Ramos (cell line): Measurements from ENCODE around the gene CFAP73.
"Not testable (repeated sequence)": the region's sequence is repeated elsewhere in the genome, so short reads cannot be mapped to it uniquely, and the experiment has no call there.

Source experiments
- in situ Hi-C: fragments of 300-500 bp; cut with MboI; formaldehyde crosslinking; loops from one replicate; pipeline ENCODE4 v1.14.3; 2022; ENCODE audit warnings: low sequenced_read_pairs; ENCODE audit not compliant: unreplicated experiment

CFAP73 gene

DNA sequence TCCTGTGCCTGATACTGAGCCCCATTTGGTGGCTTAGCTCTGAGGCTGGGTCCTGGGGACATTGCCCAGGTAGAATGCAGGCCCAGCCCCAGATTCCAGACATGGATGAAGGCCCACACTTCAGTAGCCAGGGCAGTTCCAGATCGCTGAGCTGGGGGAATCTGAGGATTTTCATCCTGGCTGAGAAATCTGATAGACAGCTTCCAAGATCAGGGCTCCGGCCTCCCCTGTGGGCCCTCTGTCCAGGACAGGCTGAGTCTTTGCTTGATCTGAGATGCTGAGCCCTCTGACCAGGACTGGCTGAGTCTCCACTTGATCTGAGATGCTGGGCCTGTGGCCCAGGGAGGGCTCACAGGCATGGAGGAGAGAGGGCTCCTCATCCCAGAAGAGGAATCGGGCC is 10.7 kb upstream of the CFAP73 start:
- in situ Hi-C loops, result no loop called here

GRCh38 chr12:113140706-113141105 is 8.8 kb upstream of the CFAP73 start:
- in situ Hi-C loops, result no loop called here

DNA sequence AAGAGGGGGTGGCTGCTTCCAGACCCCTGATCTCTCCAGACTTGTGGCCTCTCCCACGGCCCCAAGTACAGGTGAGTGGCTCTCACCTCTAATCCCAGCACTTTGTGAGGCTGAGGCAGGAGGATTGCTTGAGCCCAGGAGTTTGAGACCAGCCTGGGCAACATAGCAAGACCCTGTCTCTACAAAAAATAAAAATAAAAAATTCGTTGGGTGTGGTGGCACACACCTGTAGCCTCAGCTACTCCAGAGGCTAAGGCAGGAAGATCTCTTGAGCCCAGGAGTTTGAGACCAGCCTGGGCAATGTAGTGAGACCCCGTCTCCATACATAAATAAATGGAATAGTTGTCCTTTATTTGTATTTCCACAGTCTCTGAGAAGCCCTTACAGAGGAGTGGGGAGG is 7.8 kb upstream of the CFAP73 start:
- in situ Hi-C loops, result not testable (repeated sequence)

DNA sequence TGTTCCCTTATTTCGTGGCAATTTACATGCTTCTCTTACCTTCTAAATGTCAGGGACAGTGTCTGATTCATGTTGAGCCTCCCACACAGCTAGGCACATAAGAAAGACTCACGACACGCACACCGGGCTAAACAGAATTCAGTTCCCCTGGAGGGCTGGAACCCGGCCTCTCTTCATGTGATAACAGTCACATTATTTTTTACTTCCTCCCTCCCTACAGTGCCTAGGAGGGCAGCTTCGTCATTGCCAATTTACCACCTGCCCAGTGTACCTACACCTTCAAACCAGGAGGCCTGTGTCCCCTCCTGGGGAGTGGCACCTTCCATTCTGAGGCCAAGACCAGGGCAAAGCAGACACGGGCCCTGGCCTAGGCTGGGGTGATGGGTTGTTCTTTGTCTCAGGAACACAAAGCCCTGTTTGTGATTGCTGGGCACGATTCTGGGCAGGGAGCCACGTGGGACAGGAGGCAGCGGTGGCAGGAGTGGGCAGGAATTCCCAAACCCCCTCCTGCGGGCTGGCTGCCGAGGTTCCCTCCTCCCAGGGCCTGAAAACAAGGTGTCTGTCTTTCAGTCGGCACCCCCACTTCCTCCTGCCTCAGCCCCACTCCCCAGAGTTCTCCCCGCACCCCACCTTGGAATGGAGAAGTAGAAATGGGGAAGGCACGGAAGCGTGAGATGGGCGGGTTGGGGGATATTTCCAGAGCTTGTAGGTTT is 7.2 kb upstream of the CFAP73 start:
- in situ Hi-C loops, result no loop called here

GRCh38 chr12:113142886-113143332 is 6.6 kb upstream of the CFAP73 start:
- in situ Hi-C loops, result no loop called here

DNA sequence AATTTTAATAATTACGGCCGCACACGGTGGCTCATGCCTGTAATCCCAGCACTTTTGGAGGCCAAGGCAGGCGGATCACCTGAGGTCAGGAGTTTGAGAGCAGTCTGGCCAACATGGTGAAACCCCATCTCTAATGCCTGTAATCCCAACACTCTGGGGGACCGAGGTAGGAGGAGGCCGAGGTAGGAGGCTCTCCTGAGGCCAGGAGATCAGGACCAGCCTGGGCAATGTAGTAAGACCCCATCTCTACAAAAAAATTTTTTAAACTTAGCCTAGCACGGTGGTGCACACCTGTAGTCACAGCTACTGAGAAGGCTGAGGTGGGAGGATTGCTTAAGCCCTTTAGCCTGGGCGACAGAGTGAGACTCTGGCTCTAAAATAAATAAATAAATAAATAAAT is 5.6 kb upstream of the CFAP73 start:
- in situ Hi-C loops, result no loop called here

DNA sequence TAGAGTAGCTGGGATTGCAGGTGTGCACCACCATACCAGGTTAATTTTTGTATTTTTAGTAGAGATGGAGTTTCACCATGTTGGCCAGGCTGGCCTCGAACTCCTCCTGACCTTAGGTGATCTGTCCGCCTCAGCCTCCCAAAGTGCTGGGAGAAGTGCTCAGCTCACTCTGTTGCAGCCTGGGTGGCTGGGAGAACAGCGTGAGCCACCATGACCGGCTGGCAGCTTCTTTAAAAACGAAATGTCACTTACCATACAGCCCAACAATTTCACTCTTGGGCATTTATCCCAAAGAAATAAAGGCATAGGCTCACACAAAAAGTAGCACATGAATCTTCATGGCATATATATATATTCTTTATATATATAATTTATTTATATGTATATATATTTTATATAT is 4.7 kb upstream of the CFAP73 start:
- in situ Hi-C loops, result no loop called here

DNA sequence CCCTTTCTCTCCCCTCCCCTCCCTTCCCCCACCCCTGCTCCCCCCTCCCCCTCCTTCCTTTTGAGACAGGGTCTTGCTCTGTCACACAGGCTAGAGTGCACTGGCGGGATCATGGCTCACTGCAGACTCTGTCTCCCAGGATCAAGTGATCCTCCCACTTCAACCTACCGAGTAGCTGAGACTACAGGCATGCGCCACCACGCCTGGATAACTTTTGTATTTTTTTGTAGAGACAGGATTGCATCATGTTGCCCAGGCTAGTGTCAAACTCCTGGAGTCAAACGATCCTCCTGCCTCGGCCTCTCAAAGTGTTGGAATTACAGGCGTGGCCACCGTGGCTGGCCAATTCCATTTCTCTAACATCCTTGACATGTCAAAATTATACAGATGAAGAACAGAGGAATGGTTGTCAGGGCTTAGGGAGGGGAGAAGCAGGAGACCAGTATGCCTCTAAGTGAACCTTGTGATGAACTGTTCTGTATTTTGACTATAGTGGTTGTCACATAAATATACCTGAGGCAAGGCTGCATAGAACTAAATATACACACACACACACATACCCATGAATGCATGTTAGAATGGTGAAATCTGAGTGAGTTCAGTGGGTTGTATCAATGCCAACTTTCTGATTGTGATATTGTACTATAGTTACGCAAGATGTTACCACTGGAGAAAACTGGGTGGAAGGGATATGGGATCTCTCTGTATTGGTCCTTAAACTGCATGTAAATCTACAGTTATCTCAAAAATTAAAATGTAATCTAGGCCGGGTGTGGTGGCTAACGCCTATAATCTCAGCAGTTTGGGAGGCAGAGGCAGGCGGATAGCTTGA is 3.6 kb upstream of the CFAP73 start:
- in situ Hi-C loops, result no loop called here

DNA sequence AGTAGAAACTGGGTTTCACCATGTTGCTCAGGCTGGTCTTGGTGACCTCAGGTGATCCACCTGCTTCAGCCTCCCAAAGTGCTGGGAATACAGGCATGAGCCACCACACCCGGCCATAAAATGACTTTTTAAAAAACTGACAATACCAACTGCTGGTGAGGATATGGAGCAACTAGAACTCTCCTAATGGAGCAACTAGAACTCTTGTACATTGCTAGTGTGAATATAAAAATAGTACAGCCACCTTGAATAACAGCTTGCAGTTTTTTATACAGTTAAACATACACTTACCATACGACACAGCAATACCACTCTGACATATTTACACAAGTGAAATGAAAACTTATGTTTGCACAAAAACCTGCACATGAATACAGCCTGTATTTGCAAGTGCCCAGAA is 2.5 kb upstream of the CFAP73 start:
- in situ Hi-C loops, result no loop called here

DNA sequence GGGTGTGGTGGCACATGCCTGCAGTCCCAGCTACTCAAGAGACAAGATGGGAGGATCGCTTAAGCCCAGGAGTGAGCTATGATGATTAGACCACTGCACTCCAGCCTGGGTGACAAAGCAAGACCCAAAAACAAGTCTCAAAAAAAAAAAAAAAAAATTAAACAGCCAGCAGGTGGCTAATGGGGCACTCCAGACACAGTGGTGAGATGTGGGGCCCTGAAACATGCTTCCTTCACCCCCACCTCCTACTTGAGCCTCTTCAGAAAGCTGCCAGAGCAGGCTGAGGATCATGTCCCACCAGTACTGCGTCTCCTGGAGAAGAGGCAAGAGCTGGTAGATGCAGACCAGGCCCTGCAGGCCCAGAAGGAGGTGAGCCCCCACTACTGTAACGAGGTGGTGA is 2.1 kb downstream of the CFAP73 start:
- in situ Hi-C loops, result loop anchor here (10.0 kb wide), 1 partner anchor 247 kb away; the partner anchor contains the start of gene OAS1

- in situ Hi-C loops, result loop anchor here (10.0 kb wide), 1 partner anchor 248 kb away; the partner anchor contains the start of gene OAS1
Measured at GRCh38 chr12:113152196-113152834, 2.8 kb downstream of the CFAP73 start.

DNA sequence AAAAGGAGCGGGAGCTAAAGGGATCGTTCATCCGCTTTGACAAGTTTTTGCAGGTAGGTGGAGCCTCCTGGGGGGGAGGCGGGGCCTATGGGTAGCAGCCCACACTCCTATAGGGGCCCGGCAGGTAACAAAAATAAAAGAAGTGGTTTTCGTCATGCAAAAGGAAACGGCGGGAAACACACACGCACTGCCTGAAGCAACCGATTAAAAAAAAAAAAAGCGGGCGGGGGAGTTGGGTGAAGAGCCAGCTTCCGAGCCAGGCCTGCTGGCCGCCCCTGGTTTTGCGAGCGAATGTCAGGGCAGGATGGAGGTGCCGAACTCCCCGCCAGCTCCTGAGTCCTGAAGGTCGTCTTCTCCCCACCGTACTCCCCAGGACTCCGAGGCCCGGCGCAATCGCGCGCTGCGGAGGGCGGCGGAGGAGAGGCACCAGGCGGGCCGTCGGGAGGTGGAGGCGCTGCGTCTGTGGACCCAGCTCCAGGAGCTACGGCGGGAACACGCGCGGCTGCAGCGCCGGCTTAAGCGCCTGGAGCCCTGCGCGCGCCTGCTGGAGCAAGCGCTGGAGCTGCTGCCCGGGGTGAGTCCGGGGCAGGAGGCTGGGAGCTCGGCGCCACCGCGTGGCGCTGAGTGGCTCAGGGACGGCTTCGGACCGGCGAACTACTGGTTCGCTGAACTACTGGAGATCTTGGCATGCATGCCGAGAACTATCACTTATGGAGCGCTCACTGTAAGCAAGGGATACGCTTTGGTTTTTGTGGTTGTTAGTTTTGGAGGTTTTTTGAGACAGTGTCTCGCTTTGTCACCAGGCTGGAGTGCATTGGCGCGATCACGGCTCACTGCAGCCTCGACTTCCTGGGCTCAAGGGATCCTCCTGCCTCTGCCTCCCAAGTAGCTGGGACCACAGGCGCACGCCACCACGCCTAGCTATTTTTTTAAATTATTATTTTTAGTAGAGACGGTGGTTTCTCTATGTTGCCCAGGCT is 3.6 kb downstream of the CFAP73 start:
- in situ Hi-C loops, result loop anchor here (10.0 kb wide), 1 partner anchor 248 kb away; the partner anchor contains the start of gene OAS1

- in situ Hi-C loops, result loop anchor here (10.0 kb wide), 1 partner anchor 250 kb away; the partner anchor contains the start of gene OAS1
Measured at GRCh38 chr12:113154351-113154973, 4.9 kb downstream of the CFAP73 start.

DNA sequence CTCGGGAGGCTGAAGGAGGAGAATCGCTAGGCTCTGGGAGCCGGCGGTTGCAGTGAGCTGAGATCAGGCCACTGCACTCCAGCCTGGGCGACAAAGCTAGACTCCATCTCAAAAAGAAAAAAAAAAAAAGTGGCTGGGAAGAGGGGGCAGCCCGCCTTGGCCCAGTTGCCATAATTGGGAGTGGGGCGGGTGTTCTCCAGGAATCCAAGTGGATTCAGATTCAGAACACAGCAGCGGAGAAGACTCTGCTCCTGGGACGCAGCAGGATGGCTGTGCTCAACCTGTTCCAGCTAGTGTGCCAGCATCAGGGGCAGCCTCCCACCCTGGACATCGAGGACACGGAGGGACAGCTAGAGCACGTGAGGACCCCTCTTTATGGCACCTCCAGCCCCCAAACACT is 5.5 kb downstream of the CFAP73 start:
- in situ Hi-C loops, result loop anchor here (10.0 kb wide), 1 partner anchor 250 kb away; the partner anchor contains the start of gene OAS1

DNA sequence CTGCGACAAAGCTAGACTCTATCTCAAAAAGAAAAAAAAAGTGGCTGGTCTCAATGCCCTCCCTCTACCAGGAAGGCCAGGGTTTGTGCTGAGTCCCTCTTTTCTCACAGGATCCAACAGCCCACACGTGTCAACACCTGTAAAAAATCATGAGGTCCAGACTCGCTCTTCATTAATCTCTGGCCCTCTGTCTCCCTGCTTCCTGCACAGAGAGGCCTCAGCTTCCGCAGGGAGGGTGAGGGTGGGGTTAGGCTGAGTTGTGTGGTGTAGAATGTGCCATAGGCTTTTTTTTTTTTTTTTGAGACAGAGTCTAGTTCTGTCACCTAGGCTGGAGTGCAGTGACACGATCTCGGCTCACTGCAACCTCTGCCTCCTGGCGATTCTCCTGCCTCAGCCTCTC is 6.1 kb downstream of the CFAP73 start:
- in situ Hi-C loops, result loop anchor here (10.0 kb wide), 1 partner anchor 251 kb away; the partner anchor contains the start of gene OAS1

GRCh38 chr12:113157218-113157859 is 7.8 kb downstream of the CFAP73 start:
- in situ Hi-C loops, result loop anchor here (10.0 kb wide), 1 partner anchor 253 kb away; the partner anchor contains the start of gene OAS1

GRCh38 chr12:113158439-113159203 is 9.1 kb downstream of the CFAP73 start:
- in situ Hi-C loops, result loop anchor here (10.0 kb wide), 1 partner anchor 254 kb away; the partner anchor contains the start of gene OAS1

- in situ Hi-C loops, result loop anchor here (10.0 kb wide), 1 partner anchor 255 kb away; the partner anchor contains the start of gene OAS1
Measured at GRCh38 chr12:113159937-113160336, 10.4 kb downstream of the CFAP73 start.
